GM12874 (cell line): Measurements from ENCODE around the gene TMEM132C.

Experiments
- CTCF ChIP-seq: IDR thresholded peaks from 2 replicates; pipeline ENCODE4 v1.5.1; 2011; ENCODE audit warnings: low read depth, mild to moderate bottlenecking, control low read depth, low read length, moderate library complexity; ENCODE audit not compliant: insufficient read depth

The TMEM132C gene

GRCh38 chr12:128267131-128267622 is at the start of gene TMEM132C:
Gene TMEM132C (plus strand): TSS chr12:128267170. CDS start chr12:128267403, 233 bp downstream.
- TF ChIP-seq CTCF, result no peak

- no peak for TF ChIP-seq CTCF
Measured at GRCh38 chr12:128224226-128224625, 42.7 kb upstream of the TMEM132C start.

- TF ChIP-seq CTCF, result no peak
Measured at GRCh38 chr12:128228581-128228980, 38.4 kb upstream of the TMEM132C start.

GRCh38 chr12:128235635-128236417 is 31.1 kb upstream of the TMEM132C start:
- no peak for TF ChIP-seq CTCF

- no peak for TF ChIP-seq CTCF
Measured at GRCh38 chr12:128236525-128236924, 30.4 kb upstream of the TMEM132C start.

- no peak for TF ChIP-seq CTCF
Measured at GRCh38 chr12:128240745-128241144, 26.2 kb upstream of the TMEM132C start.

GRCh38 chr12:128245121-128245520 is 21.8 kb upstream of the TMEM132C start:
- TF ChIP-seq CTCF, result no peak
